ENCODE measurements around the gene ERLIN1.
"Not testable (repeated sequence)": the region's sequence is repeated elsewhere in the genome, so short reads cannot be mapped to it uniquely, and the experiment has no call there.

Gene ERLIN1

DNA sequence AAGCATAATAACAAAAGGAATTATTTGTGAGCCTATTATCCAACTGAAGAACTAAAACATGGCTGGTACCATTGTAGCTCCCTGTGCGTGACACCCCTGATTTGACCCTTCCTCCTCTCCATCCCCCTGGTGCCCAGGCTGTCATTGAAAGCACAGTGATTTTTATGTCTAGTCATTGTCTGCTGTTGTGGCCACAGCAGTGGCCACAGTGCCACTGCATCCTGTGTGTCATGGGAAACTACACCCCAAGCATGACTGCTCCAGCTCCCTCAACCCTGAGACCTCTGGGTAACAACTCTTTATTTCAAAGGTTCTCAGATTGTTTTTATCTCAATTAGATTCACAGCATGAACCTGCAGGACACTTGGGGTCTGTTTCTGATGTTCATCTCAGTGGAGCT is 52.0 kb downstream of the ERLIN1 start:
- no peak for DNase-seq (ENCODE audit: low spot score)

DNA sequence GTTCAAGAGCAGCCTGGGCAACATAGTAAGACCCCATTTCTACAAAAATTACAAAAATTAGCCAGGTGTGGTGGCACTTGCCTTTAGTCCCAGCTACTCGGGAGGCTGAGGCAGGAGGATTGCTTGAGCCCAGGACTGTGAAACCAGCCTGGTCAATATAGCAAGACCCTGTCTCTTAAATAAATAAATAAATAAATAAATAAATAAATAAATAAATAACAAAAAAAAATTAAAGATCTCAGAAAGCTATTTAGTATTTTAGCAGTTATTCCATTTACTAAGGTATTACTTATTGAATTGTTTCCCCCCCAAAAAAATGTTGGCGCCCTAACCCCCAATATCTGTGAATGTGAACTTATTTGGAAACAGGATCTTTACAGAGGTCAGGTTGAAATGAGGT is 53.4 kb downstream of the ERLIN1 start:
- DNase-seq (ENCODE audit: low spot score) = no peak

DNA sequence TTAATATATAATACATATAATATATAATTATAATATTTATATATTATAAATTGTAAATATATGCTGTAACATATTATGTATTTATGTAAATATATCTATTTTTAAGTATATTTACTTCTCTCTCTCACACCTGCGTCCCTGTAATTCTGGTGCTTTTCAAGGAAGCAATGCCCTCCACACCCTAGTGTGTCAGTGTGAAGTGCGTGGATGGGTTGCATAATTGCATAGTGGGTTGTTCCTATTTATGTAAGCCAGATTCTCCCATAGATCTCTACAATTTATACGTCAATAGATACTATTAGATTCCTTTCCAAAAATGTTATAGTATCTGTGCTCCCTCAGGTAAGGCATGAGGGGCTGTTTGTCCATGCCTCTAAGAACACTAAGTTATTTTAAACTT is 54.3 kb downstream of the ERLIN1 start:
- DNase-seq (ENCODE audit: low spot score) = no peak

DNA sequence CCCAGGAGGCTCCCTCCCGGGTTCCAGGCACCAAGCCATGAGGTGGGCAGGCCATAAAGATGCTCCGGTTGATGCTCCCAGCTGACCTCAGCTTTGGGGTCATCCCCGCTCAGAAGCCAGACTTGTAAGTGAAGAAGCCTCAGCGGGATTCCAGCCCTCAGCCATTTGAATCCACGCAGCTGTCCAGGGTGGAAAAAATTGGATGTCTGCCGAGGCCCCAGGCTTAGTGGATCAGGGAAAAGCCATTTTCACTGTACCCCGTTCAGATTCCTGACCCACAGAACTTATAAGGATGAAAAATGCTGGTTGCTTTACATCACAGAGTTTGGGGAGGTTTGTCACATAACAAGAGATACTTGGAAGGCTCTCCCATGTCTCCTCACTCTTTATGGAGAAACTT is 55.0 kb downstream of the ERLIN1 start:
- DNase-seq (ENCODE audit: low spot score) = no peak

- no peak for DNase-seq (ENCODE audit: low spot score)
Measured at GRCh38 chr10:100129424-100129823, 56.4 kb downstream of the ERLIN1 start.

GRCh38 chr10:100128951-100129350 is 56.9 kb downstream of the ERLIN1 start:
- no peak for DNase-seq (ENCODE audit: low spot score)

DNA sequence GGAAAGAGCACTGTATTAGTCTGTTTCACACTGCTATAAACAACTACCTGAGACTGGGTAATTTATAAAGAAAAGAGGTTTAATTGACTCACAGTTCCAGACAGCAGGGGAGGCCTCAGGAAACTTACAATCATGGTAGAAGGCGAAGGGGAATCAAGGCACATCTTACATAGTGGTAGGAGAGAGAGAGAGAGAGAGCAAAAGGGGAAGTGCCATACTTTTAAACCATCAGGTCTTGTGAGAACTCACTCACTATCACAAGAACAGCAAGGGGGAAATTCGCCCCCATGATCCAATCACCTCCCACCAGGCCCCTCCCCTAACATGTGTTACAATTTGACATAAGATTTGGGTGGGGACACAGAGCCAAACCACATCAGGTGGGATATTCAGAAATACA is 60.5 kb downstream of the ERLIN1 start:
- not testable (repeated sequence) for DNase-seq (ENCODE audit: low spot score)

- no peak for DNase-seq (ENCODE audit: low spot score)
Measured at GRCh38 chr10:100124097-100124496, 61.7 kb downstream of the ERLIN1 start.

DNA sequence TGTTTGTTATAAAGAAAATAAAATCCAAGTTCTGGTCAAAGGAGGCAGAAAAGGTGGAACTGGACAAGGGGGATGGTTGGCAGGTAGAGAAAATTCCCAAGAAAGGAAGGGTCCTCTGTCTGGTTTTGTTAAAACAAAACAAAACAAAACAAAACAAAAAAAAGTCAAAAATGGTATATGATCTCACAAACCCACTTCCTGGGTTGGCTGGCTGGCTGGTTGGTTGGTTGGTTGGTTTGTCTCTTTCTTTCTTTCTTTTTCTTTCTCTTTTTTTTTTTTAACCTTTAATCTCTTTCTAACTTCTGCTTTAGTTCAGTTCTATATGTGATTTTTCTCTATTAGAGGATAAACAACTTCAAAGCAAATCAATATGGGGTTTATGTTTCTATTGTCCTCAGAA is 63.0 kb downstream of the ERLIN1 start:
- DNase-seq (ENCODE audit: low spot score) = no peak

- DNase-seq (ENCODE audit: low spot score) = no peak
Measured at GRCh38 chr10:100120550-100120949, 65.3 kb downstream of the ERLIN1 start.

DNA sequence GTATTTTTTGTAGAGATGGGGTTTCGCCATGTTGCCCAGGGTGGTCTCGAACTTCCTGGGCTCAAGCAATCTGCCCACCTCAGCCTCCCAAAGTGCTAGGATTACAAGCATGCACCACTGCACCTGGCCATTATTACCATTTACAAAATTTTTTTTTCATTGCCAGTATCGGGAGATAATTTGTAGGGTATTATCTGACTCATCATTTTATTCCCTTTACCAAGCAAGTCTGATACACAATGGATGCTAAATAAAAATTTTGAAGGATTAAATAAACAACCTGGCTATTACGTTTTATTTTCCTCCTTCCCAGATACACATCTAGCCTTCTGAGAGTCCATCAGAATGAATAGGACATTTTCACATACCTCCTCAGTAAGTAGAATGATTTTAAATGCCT is 66.1 kb downstream of the ERLIN1 start:
- no peak for DNase-seq (ENCODE audit: low spot score)

GRCh38 chr10:100114976-100115770 is 70.7 kb downstream of the ERLIN1 start:
- no peak for DNase-seq (ENCODE audit: low spot score)

- DNase-seq (ENCODE audit: low spot score) = no peak
Measured at GRCh38 chr10:100114460-100114859, 71.4 kb downstream of the ERLIN1 start.

- no peak for DNase-seq (ENCODE audit: low spot score)
Measured at GRCh38 chr10:100109670-100110069, 76.2 kb downstream of the ERLIN1 start.

DNA sequence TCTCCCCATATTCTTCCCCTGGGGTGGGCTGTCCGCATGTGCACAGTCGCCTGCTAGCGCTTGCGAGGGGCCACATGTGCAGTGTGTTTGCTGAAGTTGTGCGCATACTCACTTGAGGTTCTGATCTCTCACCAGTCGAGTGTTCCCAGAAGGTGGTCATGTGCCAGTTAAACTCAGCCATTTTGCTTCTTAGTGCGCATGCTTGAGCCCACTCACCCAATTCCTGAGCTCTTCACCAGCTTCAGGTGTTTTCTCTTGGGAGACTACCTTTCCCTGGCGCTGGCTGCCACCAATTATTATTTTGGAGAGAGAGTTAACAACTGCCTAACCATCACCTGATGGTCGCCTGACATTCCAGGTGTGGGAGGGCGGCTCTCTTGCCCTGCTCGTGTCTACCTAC is 79.0 kb downstream of the ERLIN1 start:
- no peak for DNase-seq (ENCODE audit: low spot score)

GRCh38 chr10:100104300-100104699 is 81.5 kb downstream of the ERLIN1 start:
- DNase-seq (ENCODE audit: low spot score) = no peak

DNA sequence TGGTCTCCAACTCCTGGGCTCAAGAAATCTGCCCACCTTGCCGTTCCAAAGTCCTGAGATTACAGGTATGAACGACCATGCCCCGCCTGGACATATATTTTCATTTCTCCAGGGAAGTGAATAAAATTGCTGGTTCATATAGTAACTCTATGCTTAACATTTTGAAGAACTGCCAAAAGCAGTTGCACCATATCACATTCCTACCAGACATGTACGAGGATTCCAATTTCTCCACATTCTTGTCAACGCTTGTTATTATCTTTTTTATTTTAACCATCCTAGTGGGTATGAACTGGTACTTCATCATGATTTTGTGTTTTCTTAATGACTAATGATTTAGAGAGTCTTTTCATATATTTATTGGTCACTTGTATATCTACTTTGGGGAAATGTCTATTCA is 82.2 kb downstream of the ERLIN1 start:
- DNase-seq (ENCODE audit: low spot score) = no peak

- peak; percentile 4 for DNase-seq (ENCODE audit: low spot score)
Measured at GRCh38 chr10:100101192-100102076, 84.4 kb downstream of the ERLIN1 start.

DNA sequence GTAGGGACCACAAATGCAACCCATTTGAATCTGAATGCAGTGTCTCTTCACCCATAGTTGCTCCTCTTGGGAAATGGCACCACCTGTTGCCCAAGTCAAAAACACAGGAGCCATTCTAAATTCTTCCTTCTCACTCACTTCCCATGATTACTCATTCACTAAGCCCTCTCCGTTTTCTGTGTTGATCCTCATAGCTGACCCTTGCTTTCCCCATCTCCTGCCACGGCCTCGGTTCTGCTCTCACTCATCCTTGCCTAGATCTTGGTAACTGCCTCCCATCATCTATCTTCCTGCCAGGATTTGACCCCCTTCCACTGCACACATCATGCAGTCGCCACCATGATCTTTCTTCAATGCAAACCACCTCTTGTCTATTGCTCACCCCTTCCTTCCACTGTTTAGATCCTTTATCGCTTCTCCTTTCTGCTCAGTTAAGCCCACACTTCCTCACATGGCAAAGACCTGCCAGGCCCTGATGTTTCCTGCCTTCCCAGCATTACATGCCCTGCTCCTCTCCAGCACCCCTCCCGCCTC is 85.1 kb downstream of the ERLIN1 start:
- DNase-seq (ENCODE audit: low spot score) = peak; percentile 61

Data from COLO829 (cell line).